Endothelial cell of umbilical vein (primary cell): ENCODE measurements around the gene MCM3.

Source experiments
- CTCF ChIP-seq, 2 donors: IDR thresholded peaks; 1 replicate in 1 of 2; 2 replicates in 1 of 2; pipeline ENCODE4 v1.5.1; 2011; ENCODE audit warnings: low read length in 2 of 2, mild to moderate bottlenecking in 2 of 2, moderate library complexity in 2 of 2, control low read depth in 1 of 2, inconsistent platforms in 1 of 2, low read depth in 1 of 2; ENCODE audit not compliant: insufficient read depth in 1 of 2; ENCODE audit errors: extremely low read depth in 1 of 2
- EZH2 ChIP-seq: IDR thresholded peaks from 2 replicates; pipeline ENCODE4 v1.6.1; 2012; ENCODE audit warnings: borderline replicate concordance, low read depth, mild to moderate bottlenecking, moderate library complexity, low read length, inconsistent platforms; ENCODE audit not compliant: severe bottlenecking
- FOS ChIP-seq: IDR thresholded peaks from 2 replicates; pipeline ENCODE4 v1.6.1; 2011; ENCODE audit warnings: mild to moderate bottlenecking, low read length, moderate library complexity, borderline replicate concordance; ENCODE audit not compliant: insufficient read depth
- GATA2 ChIP-seq: IDR thresholded peaks from 2 replicates; pipeline ENCODE4 v1.7.0; 2011; ENCODE audit warnings: low read depth, mild to moderate bottlenecking, moderate library complexity, mixed read lengths, low read length; ENCODE audit not compliant: insufficient read length, insufficient read depth
- JUN ChIP-seq: IDR thresholded peaks from 2 replicates; pipeline ENCODE4 v1.6.1; 2011; ENCODE audit warnings: borderline replicate concordance, low read depth; ENCODE audit not compliant: insufficient read length, insufficient read depth
- POLR2A ChIP-seq: IDR thresholded peaks from 2 replicates; pipeline ENCODE4 v1.6.1; 2012; ENCODE audit warnings: low read depth, mild to moderate bottlenecking, control low read depth, low read length
- POLR2AphosphoS5 ChIP-seq: IDR thresholded peaks from 2 replicates; pipeline ENCODE4 v1.6.1; 2012; ENCODE audit warnings: low read depth, mild to moderate bottlenecking, control low read depth, low read length, moderate library complexity; ENCODE audit not compliant: insufficient read depth
- TF ChIP-seq, protein P1 (sequence below): IDR thresholded peaks from 2 replicates; pipeline ENCODE4 v1.6.1; 2011; ENCODE audit not compliant: insufficient read depth, insufficient read length

DNA sequence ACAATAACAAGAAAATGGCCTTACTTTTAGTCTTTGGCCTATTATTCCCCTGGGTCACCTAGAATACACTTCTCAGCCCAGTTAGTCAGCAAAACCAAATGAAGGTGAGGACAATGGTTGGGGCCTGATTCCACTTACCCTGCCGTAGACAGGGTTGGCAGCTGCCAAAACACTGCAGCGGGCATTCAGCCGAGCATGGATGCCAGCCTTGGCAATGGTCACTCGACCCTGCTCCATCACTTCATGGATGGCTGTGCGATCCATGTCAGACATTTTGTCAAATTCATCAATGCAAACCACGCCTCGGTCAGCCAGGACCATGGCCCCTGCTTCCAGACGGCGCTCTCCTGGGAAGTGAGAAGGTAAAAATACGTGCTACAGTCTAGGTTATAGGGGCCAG lies 8.4 kb downstream of the MCM3 start:
- no peak for TF ChIP-seq CTCF (IDR thresholded peaks at IDR 0.05; ENCODE audit: extremely low read depth in 1 of 2, insufficient read depth in 1 of 2, low read depth in 1 of 2, low read length in 2 of 2)
- no peak for TF ChIP-seq POLR2A
- TF ChIP-seq, protein P1, sequence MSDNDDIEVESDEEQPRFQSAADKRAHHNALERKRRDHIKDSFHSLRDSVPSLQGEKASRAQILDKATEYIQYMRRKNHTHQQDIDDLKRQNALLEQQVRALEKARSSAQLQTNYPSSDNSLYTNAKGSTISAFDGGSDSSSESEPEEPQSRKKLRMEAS = no peak
- TF ChIP-seq POLR2AphosphoS5 = no peak
- no peak for TF ChIP-seq EZH2
- TF ChIP-seq FOS = no peak
- no peak for TF ChIP-seq JUN
- no peak for TF ChIP-seq GATA2
